Measurements from ENCODE around the gene CD14.

- TF ChIP-seq GATA2 (IDR thresholded peaks at IDR 0.05; ENCODE audit: low read depth, low read length) = no peak
- TF ChIP-seq GATA3 (IDR thresholded peaks at IDR 0.05; ENCODE audit: low read depth, low read length) = no peak
These were observed 25.9 kb downstream of the CD14 start for GRCh38 chr5:140607031-140607430.
